Left lung (tissue), 10 donors: ENCODE data around the gene WWOX. TPM values are rescaled to one million over a fixed set of nuclear protein-coding genes. Genes with fewer than 3 reads are reported as not detected.
"Not testable (repeated sequence)": the region's sequence is repeated elsewhere in the genome, so short reads cannot be mapped to it uniquely, and the experiment has no call there.

Experiments
- ATAC-seq: fragments of 200-7000 bp; cut with Tn5 transposase; one replicate; pipeline ENCODE4 v1.9.1; 2020; ENCODE audit warnings: moderate library complexity
- DNase-seq, 4 donors: peaks; one replicate each; pipeline ENCODE4 v3.0.0-alpha.2; 2013 to 2020
- H3K27ac ChIP-seq, 2 donors: fragments of 200-600 bp; sonication (generic) in 1 of 2; one replicate each; pipeline versions ENCODE4 v1.5.0 to v1.8.0; 2020 to 2021
- H3K27me3 ChIP-seq, 2 donors: fragments of 200-600 bp; sonication (generic) in 1 of 2; one replicate each; pipeline versions ENCODE4 v1.5.0 to v1.8.0; 2020 to 2021
- H3K36me3 ChIP-seq, 2 donors: fragments of 200-600 bp; sonication (generic) in 1 of 2; one replicate each; pipeline versions ENCODE4 v1.5.0 to v1.8.0; 2020 to 2021
- H3K4me1 ChIP-seq, 2 donors: fragments of 200-600 bp; one replicate each; pipeline ENCODE4 v1.8.0; 2021
- H3K4me3 ChIP-seq, 2 donors: fragments of 200-600 bp; sonication (generic) in 1 of 2; one replicate each; pipeline versions ENCODE4 v1.5.0 to v1.8.0; 2020 to 2021; ENCODE audit warnings: mild to moderate bottlenecking in 1 of 2
- H3K9me3 ChIP-seq, 2 donors: fragments of 200-600 bp; sonication (generic) in 1 of 2; one replicate each; pipeline versions ENCODE4 v1.5.0 to v1.8.0; 2020 to 2021
- intact Hi-C, 2 donors: fragments of 100-400 bp; cut with DNase I; formaldehyde crosslinking; loops; one replicate each; pipeline versions ENCODE4 v1.11.2 to v1.14.2; 2022
- polyA plus RNA-seq, 6 donors: library from polyadenylated mRNA; unstranded; fragments of 120-200 nt; gene quantifications; one replicate each; pipeline ENCODE4 v1.2.1, GENCODE V29; 2013; ENCODE audit not compliant: insufficient read length in 6 of 6
- total RNA-seq, 2 donors: library from RNA; stranded (reverse); fragmentation: NEBNext Ultra II Directional; extraction: Animal tissue kit (Norgen Biotek cat#: 25700); gene quantifications; one replicate each; pipeline ENCODE4 v1.2.1, GENCODE V29; 2021
- TF ChIP-seq, protein P1 (sequence below), 2 donors: fragments of 200-600 bp; sonication (generic) in 1 of 2; IDR thresholded peaks; one replicate each; pipeline versions ENCODE4 v1.5.0 to v1.8.0; 2021; ENCODE audit warnings: antibody characterized with exemption in 2 of 2
- donor health status: DM: no; HTN: yes; CAD: no.
- donor health status: DM: no; HTN: no; CAD: no.

WWOX gene
- total and polyA plus RNA-seq, 8 donors: 17.2 to 40.3 (median 30.8) TPM

DNA sequence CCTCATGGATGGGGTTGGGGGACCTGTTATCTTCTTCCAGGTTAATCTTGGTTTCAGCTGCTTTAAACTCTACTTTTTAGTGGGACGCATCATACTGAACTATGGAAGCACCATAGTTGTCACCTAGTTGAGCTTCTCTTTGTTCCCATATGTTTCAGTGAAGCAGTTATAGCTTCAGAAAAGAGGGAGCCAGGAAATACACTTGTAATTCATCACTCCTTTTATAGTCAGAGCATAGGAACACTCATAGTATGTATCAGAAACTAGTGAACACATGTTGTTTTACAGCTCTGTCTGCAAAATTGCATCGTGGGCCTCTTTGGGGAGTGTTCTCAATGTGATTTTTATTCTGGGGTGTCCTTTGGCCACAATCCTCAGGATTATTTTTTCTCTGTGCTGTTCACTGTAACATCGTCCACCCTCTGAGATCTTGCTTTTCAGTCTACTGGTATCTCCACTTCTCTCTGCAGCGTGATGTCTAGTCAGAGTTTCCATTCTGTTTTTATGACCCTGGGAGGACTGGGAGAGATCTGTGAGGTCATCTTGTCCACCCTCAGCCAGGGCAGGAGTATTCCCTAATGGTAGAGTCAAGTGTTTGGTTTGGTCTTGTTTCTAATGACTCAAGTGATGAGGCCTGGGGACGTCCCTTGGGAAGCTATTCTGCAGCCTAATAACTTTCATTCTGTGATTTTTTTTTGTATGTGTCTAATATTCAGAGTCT, 585.4 kb downstream of the WWOX start:
- H3K27me3 ChIP-seq: no peaks in the 10 kb centered on the region
- TF ChIP-seq, protein P1, sequence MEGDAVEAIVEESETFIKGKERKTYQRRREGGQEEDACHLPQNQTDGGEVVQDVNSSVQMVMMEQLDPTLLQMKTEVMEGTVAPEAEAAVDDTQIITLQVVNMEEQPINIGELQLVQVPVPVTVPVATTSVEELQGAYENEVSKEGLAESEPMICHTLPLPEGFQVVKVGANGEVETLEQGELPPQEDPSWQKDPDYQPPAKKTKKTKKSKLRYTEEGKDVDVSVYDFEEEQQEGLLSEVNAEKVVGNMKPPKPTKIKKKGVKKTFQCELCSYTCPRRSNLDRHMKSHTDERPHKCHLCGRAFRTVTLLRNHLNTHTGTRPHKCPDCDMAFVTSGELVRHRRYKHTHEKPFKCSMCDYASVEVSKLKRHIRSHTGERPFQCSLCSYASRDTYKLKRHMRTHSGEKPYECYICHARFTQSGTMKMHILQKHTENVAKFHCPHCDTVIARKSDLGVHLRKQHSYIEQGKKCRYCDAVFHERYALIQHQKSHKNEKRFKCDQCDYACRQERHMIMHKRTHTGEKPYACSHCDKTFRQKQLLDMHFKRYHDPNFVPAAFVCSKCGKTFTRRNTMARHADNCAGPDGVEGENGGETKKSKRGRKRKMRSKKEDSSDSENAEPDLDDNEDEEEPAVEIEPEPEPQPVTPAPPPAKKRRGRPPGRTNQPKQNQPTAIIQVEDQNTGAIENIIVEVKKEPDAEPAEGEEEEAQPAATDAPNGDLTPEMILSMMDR (IDR thresholded peaks at IDR 0.05): no peak
- ATAC-seq: peak; percentile 46
- H3K27ac ChIP-seq: peak overlapping the region; percentile 4 to 13
- DNase-seq: no peak
- H3K9me3 ChIP-seq: no peaks in the 10 kb centered on the region
- H3K4me3 ChIP-seq: no peak overlapping the region
- intact Hi-C loops: no loop called here
- no peaks in the 10 kb centered on the region for H3K4me1 ChIP-seq
- no peaks in the 10 kb centered on the region for H3K36me3 ChIP-seq

DNA sequence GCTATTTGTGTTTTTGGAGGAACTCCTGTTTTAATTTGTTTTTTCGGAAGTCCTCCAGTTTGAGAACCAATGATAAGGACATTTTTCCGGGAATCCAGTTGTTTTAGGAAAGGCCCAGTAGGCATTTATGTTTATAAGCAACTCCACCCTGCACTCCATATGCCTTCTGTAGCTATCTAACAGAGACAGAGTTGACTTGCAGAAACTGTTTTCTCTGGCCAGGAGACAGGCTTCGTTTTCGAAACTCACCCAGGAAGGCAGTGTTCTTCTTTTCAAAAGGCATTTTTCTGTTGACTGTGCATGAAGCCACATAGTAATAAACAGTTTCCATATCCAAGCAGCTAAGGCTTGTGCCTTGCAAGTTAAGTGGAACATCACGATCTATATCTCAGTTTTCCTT, 587.1 kb downstream of the WWOX start:
- H3K4me1 ChIP-seq: no peaks in the 10 kb centered on the region
- no peak for ATAC-seq
- H3K4me3 ChIP-seq: no peak overlapping the region
- DNase-seq: no peak
- TF ChIP-seq, protein P1 (IDR thresholded peaks at IDR 0.05): no peak
- intact Hi-C loops: no loop called here
- no peaks in the 10 kb centered on the region for H3K27me3 ChIP-seq
- no peaks in the 10 kb centered on the region for H3K36me3 ChIP-seq
- no peaks in the 10 kb centered on the region for H3K9me3 ChIP-seq
- H3K27ac ChIP-seq: no peak overlapping the region

DNA sequence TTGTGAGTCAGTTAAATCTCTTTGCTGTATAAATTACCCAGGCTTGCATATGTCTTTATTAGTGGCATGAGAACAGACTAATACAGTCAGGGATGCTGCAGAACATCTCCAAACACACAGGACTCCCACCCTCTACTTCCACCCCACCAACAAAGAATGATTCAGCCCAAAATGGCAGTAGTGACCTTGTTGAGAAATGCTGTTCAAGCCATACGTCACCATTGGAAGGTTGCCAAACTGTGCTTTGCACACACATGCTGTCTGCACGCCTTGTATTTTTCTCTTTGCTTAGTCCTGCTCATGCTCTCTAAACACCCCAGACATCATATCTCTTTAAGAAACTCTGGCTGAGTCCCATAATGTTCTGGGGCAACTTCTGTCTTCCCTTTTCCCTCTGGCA, 589.6 kb downstream of the WWOX start:
- ATAC-seq (no peak), DNase-seq (peak in 1 of 4 donors; percentile 46)
- no peaks in the 10 kb centered on the region for H3K4me1 ChIP-seq
- H3K4me3 ChIP-seq: no peak overlapping the region
- no peaks in the 10 kb centered on the region for H3K36me3 ChIP-seq
- intact Hi-C loops: no loop called here
- TF ChIP-seq, protein P1 (IDR thresholded peaks at IDR 0.05): no peak
- H3K27me3 ChIP-seq: no peaks in the 10 kb centered on the region
- H3K27ac ChIP-seq: no peak overlapping the region
- no peaks in the 10 kb centered on the region for H3K9me3 ChIP-seq

DNA sequence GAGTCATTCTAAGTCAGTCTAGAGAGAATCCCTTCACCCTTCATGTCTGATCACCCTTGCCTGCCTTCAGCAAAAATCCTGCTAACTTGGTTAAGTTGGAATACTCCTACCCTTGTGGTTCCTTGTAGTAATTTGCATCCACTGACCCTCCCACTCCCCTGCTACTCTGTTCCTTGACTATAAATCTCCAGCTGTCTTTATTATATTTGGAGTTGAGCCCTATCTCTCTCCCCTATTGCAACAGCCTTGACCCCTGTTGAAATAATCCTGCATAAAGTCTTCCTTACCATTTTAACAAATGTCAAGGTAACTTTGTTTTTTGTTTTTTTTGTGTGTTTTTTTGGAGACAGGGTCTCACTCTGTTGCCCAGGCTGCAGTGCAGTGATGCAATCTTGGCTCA, 590.1 kb downstream of the WWOX start:
- DNase-seq: no peak
- H3K9me3 ChIP-seq: no peaks in the 10 kb centered on the region
- TF ChIP-seq, protein P1 (IDR thresholded peaks at IDR 0.05): no peak
- no peaks in the 10 kb centered on the region for H3K27me3 ChIP-seq
- H3K27ac ChIP-seq: no peak overlapping the region
- intact Hi-C loops: no loop called here
- ATAC-seq: no peak
- H3K4me3 ChIP-seq: no peak overlapping the region
- H3K4me1 ChIP-seq: no peaks in the 10 kb centered on the region
- H3K36me3 ChIP-seq: no peaks in the 10 kb centered on the region

DNA sequence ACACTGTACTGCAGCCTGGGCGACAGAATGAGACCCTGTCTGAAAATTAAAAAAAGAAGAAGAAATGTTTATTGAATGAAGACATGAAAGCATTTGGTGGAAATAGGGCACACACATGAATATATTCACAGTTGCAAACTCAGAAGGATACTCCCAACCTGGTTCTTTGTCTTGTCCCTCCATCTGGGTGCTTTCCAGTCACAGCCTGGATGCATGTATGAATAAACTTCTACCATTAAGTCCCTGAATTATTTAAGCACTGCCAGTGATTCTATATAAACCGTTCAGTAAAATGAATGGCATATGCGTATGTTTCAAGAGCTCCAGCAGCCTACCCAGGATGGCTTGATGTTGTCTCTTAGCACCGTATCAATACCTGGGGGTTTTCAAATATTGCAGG, 591.1 kb downstream of the WWOX start:
- no peak for DNase-seq
- H3K4me3 ChIP-seq: no peak overlapping the region
- no peaks in the 10 kb centered on the region for H3K27me3 ChIP-seq
- H3K36me3 ChIP-seq: no peaks in the 10 kb centered on the region
- no peaks in the 10 kb centered on the region for H3K4me1 ChIP-seq
- H3K9me3 ChIP-seq: no peaks in the 10 kb centered on the region
- ATAC-seq: no peak
- intact Hi-C loops: no loop called here
- TF ChIP-seq, protein P1 (IDR thresholded peaks at IDR 0.05): no peak
- H3K27ac ChIP-seq: no peak overlapping the region

DNA sequence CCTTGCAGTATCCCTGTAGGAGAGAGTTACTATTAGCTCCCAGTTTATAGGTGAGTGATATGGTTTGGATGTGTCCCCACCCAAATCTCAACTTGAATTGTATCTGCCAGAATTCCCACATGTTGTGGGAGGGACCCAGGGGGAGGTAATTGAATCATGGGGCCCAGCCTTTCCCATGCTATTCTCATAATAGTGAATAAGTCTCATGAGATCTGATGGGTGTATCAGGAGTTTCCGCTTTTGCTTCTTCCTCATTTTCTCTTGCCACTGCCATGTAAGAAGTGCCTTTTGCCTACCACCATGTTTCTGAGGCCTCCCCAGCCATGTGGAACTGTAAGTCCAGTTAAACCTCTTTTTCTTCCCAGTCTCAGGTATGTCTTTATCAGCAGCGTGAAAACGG, 592.3 kb downstream of the WWOX start:
- H3K4me3 ChIP-seq, H3K27me3 ChIP-seq, ATAC-seq, H3K9me3 ChIP-seq, DNase-seq, H3K4me1 ChIP-seq, H3K36me3 ChIP-seq, intact Hi-C loops, H3K27ac ChIP-seq: not testable (repeated sequence)
